ENCODE data around the gene ANKRD20A1.
"Not testable (repeated sequence)": the region's sequence is repeated elsewhere in the genome, so short reads cannot be mapped to it uniquely, and the experiment has no call there.

ANKRD20A1 gene

DNA sequence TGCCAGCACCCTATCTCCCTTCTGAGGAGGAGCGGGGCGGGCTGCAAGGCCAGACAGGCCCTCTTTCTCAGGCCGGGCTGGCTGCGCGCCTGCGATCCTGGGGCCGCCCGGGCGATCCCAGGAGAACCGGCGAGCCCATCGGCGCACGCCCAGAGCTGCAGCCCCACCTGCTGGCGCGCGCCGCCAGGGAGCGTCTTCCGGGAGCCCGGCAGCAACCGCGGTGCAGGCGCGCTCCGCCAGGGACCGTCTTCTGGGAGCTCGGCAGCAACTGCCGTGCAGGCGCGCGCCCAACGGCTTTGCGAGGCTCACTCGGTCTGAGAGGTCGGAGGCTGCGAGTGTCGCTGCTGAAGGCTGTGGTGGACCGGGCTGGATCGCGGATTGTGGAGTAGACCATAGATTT is at the start of gene ANKRD20A1:
Gene ANKRD20A1 (plus strand): TSS at position 61 of the 400 bp plus-strand sequence. CDS start 496 bp downstream, outside the sequence.
- not testable (repeated sequence) for ATAC-seq

- not testable (repeated sequence) for ATAC-seq
Measured at GRCh38 chr9:67832088-67832487, 26.6 kb upstream of the ANKRD20A1 start.

All from activated CD4-positive, CD25-positive, alpha-beta regulatory T cell treated with anti-CD3 and anti-CD28 coated beads, Interleukin-2, amount 50 U/mL, for 24 hours (primary cell).